Thyroid gland (tissue), 4 donors: ENCODE results near the gene CAPN3. TPM values are rescaled to one million over a fixed set of nuclear protein-coding genes. Genes with fewer than 3 reads are reported as not detected.

Source experiments
- DNase-seq, 2 donors: peaks; one replicate each; pipeline ENCODE4 v3.0.0-alpha.2; 2019
- H3K27ac ChIP-seq, 3 donors: fragments of 200-600 bp; sonication (generic); 1 replicate in 2 of 3; 2 replicates in 1 of 3; pipeline ENCODE4 v1.5.1; 2016 to 2019; ENCODE audit warnings: mild to moderate bottlenecking in 1 of 3, moderate library complexity in 1 of 3
- H3K27me3 ChIP-seq: fragments of 200-600 bp; sonication (generic); one replicate; pipeline ENCODE4 v1.5.1; 2019
- H3K36me3 ChIP-seq, 2 donors: fragments of 200-600 bp; sonication (generic); one replicate each; pipeline ENCODE4 v1.5.1; 2016 to 2019
- H3K4me1 ChIP-seq, 2 donors: fragments of 200-600 bp; sonication (generic); one replicate each; pipeline ENCODE4 v1.5.1; 2017 to 2019
- H3K4me3 ChIP-seq, 3 donors: fragments of 200-600 bp; sonication (generic); replicated peaks in 1 of 3; 1 replicate in 2 of 3; 2 replicates in 1 of 3; pipeline ENCODE4 v1.5.1; 2016; ENCODE audit warnings: mild to moderate bottlenecking in 1 of 3
- H3K9me3 ChIP-seq: fragments of 200-600 bp; sonication (generic); one replicate; pipeline ENCODE4 v1.5.1; 2017
- CTCF ChIP-seq, 6 experiments: fragments of 200-600 bp in 3 of 6; fragments of 450-650 bp in 3 of 6; sonication (generic) in 3 of 6; IDR thresholded peaks; one replicate each; pipeline ENCODE4 v1.5.1; 2016 to 2019; ENCODE audit warnings: antibody characterized with exemption in 6 of 6, mild to moderate bottlenecking in 2 of 6, inconsistent platforms in 1 of 6, moderate library complexity in 1 of 6
- POLR2A ChIP-seq, 2 donors: fragments of 450-650 bp; IDR thresholded peaks; one replicate each; pipeline ENCODE4 v1.6.1; 2017; ENCODE audit warnings: antibody characterized with exemption in 2 of 2, mild to moderate bottlenecking in 2 of 2, moderate library complexity in 1 of 2
- WGBS, 2 donors: methylation state at CpG; one replicate each; pipeline ENCODE4 v1.1.5; 2017; 5-methylcytosine and 5-hydroxymethylcytosine counted together
- intact Hi-C: fragments of 100-400 bp; cut with DNase I; formaldehyde crosslinking; loops from one replicate; pipeline ENCODE4 v1.15.1; 2023
- total RNA-seq, 4 donors: library from RNA; depleted of rRNA; stranded (reverse); fragments of >200 nt; gene quantifications; one replicate each; pipeline ENCODE4 v1.2.3, GENCODE V29; 2016

CAPN3 gene
- total RNA-seq, 4 donors from 2014 or later, result 3.0 to 6.8 (median 4.0) TPM

GRCh38 chr15:42385206-42385979 lies 26.1 kb downstream of the CAPN3 start:
- Histone ChIP-seq H3K4me3 (no peak overlapping the region), H3K27me3 (no peaks in the 10 kb centered on the region), H3K36me3 (no peaks in the 10 kb centered on the region), H3K27ac (no peak overlapping the region), H3K9me3 (no peaks in the 10 kb centered on the region), H3K4me1 (peaks cover 0 to 18% of the 10 kb centered on the region in 2 donors)
- intact Hi-C loops, result no loop called here
- peak in 5 of 6 experiments; percentile 15 to 59 (median 35) for TF ChIP-seq CTCF (IDR thresholded peaks at IDR 0.05)
- TF ChIP-seq POLR2A (IDR thresholded peaks at IDR 0.05), result no peak
- peak; percentile 41 to 51 for DNase-seq
- 28 to 35% methylated on average over 5 of the region's 5 CpGs for WGBS, 2 donors

DNA sequence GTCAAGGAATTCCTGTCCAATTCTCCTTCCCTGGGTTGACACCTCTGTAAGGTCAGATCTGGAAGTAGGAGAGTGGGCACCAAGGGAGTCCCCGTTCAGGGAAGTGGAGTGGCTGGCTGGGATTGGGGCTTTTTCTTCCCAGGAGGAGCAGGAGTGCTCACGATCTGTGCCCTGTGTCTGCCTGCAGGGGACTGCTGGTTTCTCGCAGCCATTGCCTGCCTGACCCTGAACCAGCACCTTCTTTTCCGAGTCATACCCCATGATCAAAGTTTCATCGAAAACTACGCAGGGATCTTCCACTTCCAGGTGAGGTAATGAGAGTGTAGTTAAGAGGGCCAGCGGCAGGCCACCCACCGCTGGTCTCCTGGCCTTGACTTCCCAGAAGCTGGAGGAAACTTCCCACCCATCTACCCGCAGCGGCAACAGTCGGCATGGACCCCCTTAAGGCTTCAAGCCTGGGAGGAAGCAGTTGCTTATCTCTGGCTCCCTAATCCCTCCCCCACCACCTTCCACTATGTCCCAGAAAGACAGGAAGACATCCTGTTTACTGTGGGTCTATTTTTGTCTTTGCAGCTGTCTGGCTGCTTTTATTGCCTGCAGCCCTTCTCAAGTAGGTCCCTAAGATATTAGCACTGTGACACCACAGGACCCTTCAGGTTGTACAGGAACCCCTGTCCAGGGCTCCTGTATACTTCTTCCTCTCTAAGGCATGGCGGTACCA lies 26.8 kb downstream of the CAPN3 start:
- 82 to 88% methylated on average over 12 of the region's 12 CpGs for WGBS, 2 donors
- Histone ChIP-seq H3K9me3 (no peaks in the 10 kb centered on the region), H3K27ac (no peak overlapping the region), H3K36me3 (no peaks in the 10 kb centered on the region), H3K27me3 (no peaks in the 10 kb centered on the region), H3K4me3 (no peak overlapping the region), H3K4me1 (peaks cover 0 to 18% of the 10 kb centered on the region in 2 donors)
- DNase-seq, result no peak
- no peak for TF ChIP-seq POLR2A (IDR thresholded peaks at IDR 0.05)
- no peak for TF ChIP-seq CTCF (IDR thresholded peaks at IDR 0.05)
- intact Hi-C loops, result no loop called here

DNA sequence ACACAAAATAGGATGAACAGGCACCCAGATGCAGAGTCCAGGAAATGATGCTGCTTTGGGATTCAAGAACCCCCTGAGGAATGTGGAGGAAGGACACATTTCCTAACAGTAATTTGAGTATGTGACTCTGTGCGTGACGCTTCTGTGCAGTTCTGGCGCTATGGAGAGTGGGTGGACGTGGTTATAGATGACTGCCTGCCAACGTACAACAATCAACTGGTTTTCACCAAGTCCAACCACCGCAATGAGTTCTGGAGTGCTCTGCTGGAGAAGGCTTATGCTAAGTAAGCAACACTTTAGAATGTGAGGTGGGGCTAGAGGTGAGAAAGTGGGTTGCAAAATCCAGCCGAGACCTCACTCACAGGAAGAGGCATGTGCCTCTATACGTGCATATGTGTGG lies 28.3 kb downstream of the CAPN3 start:
- TF ChIP-seq CTCF (IDR thresholded peaks at IDR 0.05) (no peak), POLR2A (IDR thresholded peaks at IDR 0.05) (no peak)
- peaks cover 0 to 18% of the 10 kb centered on the region in 2 donors for H3K4me1 ChIP-seq
- H3K36me3 ChIP-seq, result no peaks in the 10 kb centered on the region
- no peaks in the 10 kb centered on the region for H3K27me3 ChIP-seq
- no peaks in the 10 kb centered on the region for H3K9me3 ChIP-seq
- intact Hi-C loops, result no loop called here
- DNase-seq, result peak; percentile 33 to 41
- H3K4me3 ChIP-seq, result no peak overlapping the region
- WGBS, 2 donors, result 13 to 39% methylated on average over 8 of the region's 8 CpGs
- no peak overlapping the region for H3K27ac ChIP-seq

- H3K9me3 ChIP-seq, result no peaks in the 10 kb centered on the region
- no peak for DNase-seq
- no peaks in the 10 kb centered on the region for H3K36me3 ChIP-seq
- intact Hi-C loops, result no loop called here
- TF ChIP-seq CTCF (IDR thresholded peaks at IDR 0.05) (no peak), POLR2A (IDR thresholded peaks at IDR 0.05) (no peak)
- H3K4me3 ChIP-seq, result no peak overlapping the region
- 91 to 97% methylated on average over 6 to 11 of the region's 11 CpGs for WGBS, 2 donors
- H3K27me3 ChIP-seq, result no peaks in the 10 kb centered on the region
- H3K27ac ChIP-seq, result no peak overlapping the region
- peaks cover 0 to 8% of the 10 kb centered on the region in 2 donors for H3K4me1 ChIP-seq
These were observed 33.2 kb downstream of the CAPN3 start for GRCh38 chr15:42392309-42393024.
